ENCODE measurements around the gene MYO1A. TPM values are rescaled to one million over a fixed set of nuclear protein-coding genes. Genes with fewer than 3 reads are reported as not detected.
A peak's percentile ranks its signal among the peaks of the same experiment; 100 is the strongest.

MYO1A gene
- total and polyA plus RNA-seq, 2 of the 13 experiments (the other 11 are each of a cell fraction or from before 2014, with no cell fraction given) = 5.3 to 6.0 TPM

DNA sequence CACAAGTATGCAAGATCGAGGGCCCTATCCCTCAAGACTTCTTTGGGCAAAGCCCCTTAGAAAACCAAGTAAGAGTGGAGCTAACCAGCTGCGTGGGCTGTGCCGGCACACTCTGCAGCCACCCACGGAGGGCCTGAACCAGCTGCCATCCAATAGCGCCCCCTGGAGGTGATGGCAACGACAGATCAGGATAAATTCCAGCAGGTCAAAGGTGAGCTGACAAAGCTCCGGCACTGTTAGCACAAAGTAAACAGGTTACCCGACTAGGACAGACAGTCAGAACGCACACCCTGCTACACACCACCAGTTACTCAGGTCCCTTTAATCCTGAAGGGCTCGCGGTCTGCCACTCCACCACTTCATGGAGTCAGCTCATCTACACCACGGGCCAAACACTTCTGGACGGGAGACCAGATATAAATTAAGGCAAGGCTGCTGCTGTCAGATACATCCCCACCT is 48.5 kb downstream of the MYO1A start (continued):
- TF ChIP-seq ZNF609 (CRISPR knock-in tag; IDR thresholded peaks at IDR 0.05; ENCODE audit: borderline replicate concordance) (peak; percentile 12; the same call in 1 of the 2 replicates), ZNF614 (CRISPR knock-in tag; IDR thresholded peaks at IDR 0.05; ENCODE audit: borderline replicate concordance) (peak; percentile 56; the same call in 1 of the 2 replicates), HOXA7 (CRISPR knock-in tag; IDR thresholded peaks at IDR 0.05) (no peak), ZNF17 (CRISPR knock-in tag; IDR thresholded peaks at IDR 0.05) (no peak), KDM4B (CRISPR knock-in tag; IDR thresholded peaks at IDR 0.05) (peak; percentile 29; the same call in 1 of the 2 replicates), RELA (CRISPR knock-in tag; IDR thresholded peaks at IDR 0.05) (no peak), GTF3A (CRISPR knock-in tag; conservative IDR thresholded peaks at IDR 0.05) (no peak), KLF6 (CRISPR knock-in tag; IDR thresholded peaks at IDR 0.05) (no peak), TOE1 (CRISPR knock-in tag; IDR thresholded peaks at IDR 0.05) (0 out of 2 replicates have a peak, but pooled peaks have one; percentile 36), THYN1 (CRISPR knock-in tag; IDR thresholded peaks at IDR 0.05; ENCODE audit: borderline replicate concordance, low read depth) (no peak), FIP1L1 (IDR thresholded peaks at IDR 0.05; ENCODE audit: borderline replicate concordance, insufficient read depth, low read depth, low read length) (no peak), ZNF839 (CRISPR knock-in tag; IDR thresholded peaks at IDR 0.05; ENCODE audit: borderline replicate concordance) (no peak), ZZZ3 (CRISPR knock-in tag; IDR thresholded peaks at IDR 0.05; ENCODE audit: borderline replicate concordance) (no peak), ZNF547 (CRISPR knock-in tag; IDR thresholded peaks at IDR 0.05) (peak; percentile 45; the same call in 1 of the 2 replicates), SP5 (CRISPR knock-in tag; IDR thresholded peaks at IDR 0.05; ENCODE audit: borderline replicate concordance, low read depth) (no peak), GLMP (CRISPR knock-in tag; IDR thresholded peaks at IDR 0.05; ENCODE audit: borderline replicate concordance) (no peak), RFX5 (IDR thresholded peaks at IDR 0.05; ENCODE audit: low read depth, low read length) (no peak)
- TF ChIP-seq, protein P1, sequence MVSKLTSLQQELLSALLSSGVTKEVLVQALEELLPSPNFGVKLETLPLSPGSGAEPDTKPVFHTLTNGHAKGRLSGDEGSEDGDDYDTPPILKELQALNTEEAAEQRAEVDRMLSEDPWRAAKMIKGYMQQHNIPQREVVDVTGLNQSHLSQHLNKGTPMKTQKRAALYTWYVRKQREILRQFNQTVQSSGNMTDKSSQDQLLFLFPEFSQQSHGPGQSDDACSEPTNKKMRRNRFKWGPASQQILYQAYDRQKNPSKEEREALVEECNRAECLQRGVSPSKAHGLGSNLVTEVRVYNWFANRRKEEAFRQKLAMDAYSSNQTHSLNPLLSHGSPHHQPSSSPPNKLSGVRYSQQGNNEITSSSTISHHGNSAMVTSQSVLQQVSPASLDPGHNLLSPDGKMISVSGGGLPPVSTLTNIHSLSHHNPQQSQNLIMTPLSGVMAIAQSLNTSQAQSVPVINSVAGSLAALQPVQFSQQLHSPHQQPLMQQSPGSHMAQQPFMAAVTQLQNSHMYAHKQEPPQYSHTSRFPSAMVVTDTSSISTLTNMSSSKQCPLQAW (CRISPR knock-in tag; IDR thresholded peaks at IDR 0.05) = no peak
- TF ChIP-seq, protein P2, sequence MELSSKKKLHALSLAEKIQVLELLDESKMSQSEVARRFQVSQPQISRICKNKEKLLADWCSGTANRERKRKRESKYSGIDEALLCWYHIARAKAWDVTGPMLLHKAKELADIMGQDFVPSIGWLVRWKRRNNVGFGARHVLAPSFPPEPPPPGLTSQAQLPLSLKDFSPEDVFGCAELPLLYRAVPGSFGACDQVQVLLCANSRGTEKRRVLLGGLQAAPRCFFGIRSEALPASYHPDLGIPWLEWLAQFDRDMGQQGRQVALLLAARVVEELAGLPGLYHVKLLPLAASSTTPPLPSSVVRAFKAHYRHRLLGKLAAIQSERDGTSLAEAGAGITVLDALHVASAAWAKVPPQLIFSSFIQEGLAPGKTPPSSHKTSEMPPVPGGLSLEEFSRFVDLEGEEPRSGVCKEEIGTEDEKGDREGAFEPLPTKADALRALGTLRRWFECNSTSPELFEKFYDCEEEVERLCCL (CRISPR knock-in tag; IDR thresholded peaks at IDR 0.05; ENCODE audit: borderline replicate concordance) = no peak
- TF ChIP-seq, protein P3, sequence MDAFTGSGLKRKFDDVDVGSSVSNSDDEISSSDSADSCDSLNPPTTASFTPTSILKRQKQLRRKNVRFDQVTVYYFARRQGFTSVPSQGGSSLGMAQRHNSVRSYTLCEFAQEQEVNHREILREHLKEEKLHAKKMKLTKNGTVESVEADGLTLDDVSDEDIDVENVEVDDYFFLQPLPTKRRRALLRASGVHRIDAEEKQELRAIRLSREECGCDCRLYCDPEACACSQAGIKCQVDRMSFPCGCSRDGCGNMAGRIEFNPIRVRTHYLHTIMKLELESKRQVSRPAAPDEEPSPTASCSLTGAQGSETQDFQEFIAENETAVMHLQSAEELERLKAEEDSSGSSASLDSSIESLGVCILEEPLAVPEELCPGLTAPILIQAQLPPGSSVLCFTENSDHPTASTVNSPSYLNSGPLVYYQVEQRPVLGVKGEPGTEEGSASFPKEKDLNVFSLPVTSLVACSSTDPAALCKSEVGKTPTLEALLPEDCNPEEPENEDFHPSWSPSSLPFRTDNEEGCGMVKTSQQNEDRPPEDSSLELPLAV (CRISPR knock-in tag; conservative IDR thresholded peaks at IDR 0.05; ENCODE audit: low read depth) = no peak

All from HepG2 (cell line).